BLaER1 (cell line): ENCODE data around the gene DNAH12.
"Not testable (repeated sequence)": the region's sequence is repeated elsewhere in the genome, so short reads cannot be mapped to it uniquely, and the experiment has no call there.

Experiments used
- H3K27ac ChIP-seq: shearing (Covaris generic); formaldehyde crosslinking; 2 replicates; pipeline ENCODE4 v1.8.1; 2022
- H3K27me3 ChIP-seq: shearing (Covaris generic); formaldehyde crosslinking; 2 replicates; pipeline ENCODE4 v1.8.1; 2022
- H3K36me3 ChIP-seq: shearing (Covaris generic); formaldehyde crosslinking; 2 replicates; pipeline ENCODE4 v1.8.1; 2022
- H3K4me1 ChIP-seq: shearing (Covaris generic); formaldehyde crosslinking; 2 replicates; pipeline ENCODE4 v1.8.1; 2022
- H3K4me2 ChIP-seq: shearing (Covaris generic); formaldehyde crosslinking; 2 replicates; pipeline ENCODE4 v1.8.1; 2022
- H3K4me3 ChIP-seq: shearing (Covaris generic); formaldehyde crosslinking; 2 replicates; pipeline ENCODE4 v1.8.1; 2022
- H3K9ac ChIP-seq: shearing (Covaris generic); formaldehyde crosslinking; 2 replicates; pipeline ENCODE4 v1.8.1; 2022
- H3K9me3 ChIP-seq: shearing (Covaris generic); formaldehyde crosslinking; 2 replicates; pipeline ENCODE4 v1.8.1; 2022
- H4K20me1 ChIP-seq: shearing (Covaris generic); formaldehyde crosslinking; 2 replicates; pipeline ENCODE4 v1.8.1; 2022
- Cebpa-rat ChIP-seq: shearing (Covaris generic); IDR thresholded peaks from 2 replicates; pipeline ENCODE4 v1.8.1; 2022

DNAH12 gene

DNA sequence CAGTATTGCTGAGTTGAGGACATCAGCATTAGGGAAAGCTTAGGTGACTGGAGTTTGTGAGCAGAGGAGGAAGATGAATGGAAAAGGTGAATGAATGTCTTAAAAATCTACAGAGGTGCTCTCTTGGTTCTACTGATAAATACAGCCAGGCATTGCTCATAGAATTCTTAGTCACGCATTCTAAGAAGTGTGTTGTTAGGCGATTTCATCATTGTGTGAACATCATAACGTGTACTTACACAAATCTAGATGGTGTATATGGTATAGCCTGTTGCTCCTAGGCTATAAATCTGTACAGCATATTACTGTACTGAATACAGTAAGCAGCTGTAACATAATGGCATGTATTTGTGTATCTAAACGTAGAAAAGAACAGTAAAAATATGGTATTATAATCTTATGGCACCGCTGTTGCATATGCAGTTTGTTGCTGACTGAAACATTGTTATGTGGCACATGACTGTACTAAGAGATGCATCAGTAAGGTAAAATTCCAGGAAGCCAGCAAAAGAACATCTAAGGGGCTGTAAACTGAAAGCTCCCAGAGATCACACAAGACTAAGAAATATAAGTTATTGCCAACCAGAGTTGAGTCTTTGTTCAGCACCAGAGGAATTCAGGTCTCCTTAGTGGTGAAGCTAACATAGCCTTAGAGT is 208.7 kb downstream of the DNAH12 start:
- H3K4me3 ChIP-seq, result no peak overlapping the region
- no peak overlapping the region for H3K27ac ChIP-seq
- no peak overlapping the region for H3K4me2 ChIP-seq
- no peak for TF ChIP-seq Cebpa-rat
- no peaks in the 10 kb centered on the region for H3K4me1 ChIP-seq
- H3K9ac ChIP-seq, result no peak overlapping the region
- H3K36me3 ChIP-seq, result no peaks in the 10 kb centered on the region
- H4K20me1 ChIP-seq, result no peaks in the 10 kb centered on the region
- H3K9me3 ChIP-seq, result peaks cover 15% of the 10 kb centered on the region
- no peaks in the 10 kb centered on the region for H3K27me3 ChIP-seq

DNA sequence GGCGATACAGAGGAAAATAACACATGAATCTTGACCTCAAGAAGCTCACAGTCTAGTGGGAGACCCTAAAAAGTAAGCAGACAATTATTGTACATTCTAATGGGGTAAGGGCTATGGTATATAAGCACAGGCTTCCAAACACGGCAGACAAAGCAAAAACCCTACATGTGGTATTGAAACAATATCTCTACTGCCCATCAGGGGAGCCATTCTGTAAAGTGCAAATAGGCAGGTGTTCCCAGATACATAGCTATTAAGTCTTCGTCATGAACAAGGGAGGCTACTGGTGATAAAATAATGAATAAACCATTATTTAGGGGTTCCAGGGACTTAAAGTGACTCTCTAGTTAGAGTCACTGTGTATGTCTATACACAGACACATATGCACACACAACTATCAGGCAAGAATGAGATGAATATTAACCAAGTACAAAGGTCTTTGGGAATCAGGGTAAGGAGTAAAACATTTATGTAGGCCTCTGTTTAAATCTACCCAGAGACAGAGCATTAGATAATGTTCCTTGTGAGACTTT is 213.0 kb downstream of the DNAH12 start:
- Histone ChIP-seq H4K20me1 (no peaks in the 10 kb centered on the region), H3K4me1 (no peaks in the 10 kb centered on the region), H3K9me3 (no peaks in the 10 kb centered on the region), H3K27ac (no peak overlapping the region), H3K4me2 (no peak overlapping the region), H3K27me3 (no peaks in the 10 kb centered on the region), H3K4me3 (no peak overlapping the region), H3K9ac (no peak overlapping the region), H3K36me3 (no peaks in the 10 kb centered on the region)
- TF ChIP-seq Cebpa-rat, result no peak

DNA sequence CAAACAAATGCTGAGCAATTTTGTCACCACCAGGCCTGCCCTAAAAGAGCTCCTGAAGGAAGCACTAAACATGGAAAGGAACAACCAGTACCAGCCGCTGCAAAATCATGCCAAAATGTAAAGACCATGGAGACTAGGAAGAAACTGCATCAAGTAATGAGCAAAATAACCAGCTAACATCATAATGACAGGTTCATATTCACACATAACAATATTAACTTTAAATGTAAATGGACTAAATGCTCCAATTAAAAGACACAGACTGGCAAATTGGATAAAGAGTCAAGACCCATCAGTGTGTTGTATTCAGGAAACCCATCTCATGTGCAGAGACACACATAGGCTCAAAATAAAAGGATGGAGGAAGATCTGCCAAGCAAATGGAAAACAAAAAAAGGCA is 217.6 kb downstream of the DNAH12 start:
- not testable (repeated sequence) for H3K36me3 ChIP-seq, H3K4me1 ChIP-seq, H3K4me3 ChIP-seq, H4K20me1 ChIP-seq, H3K9ac ChIP-seq, H3K4me2 ChIP-seq, H3K9me3 ChIP-seq, H3K27me3 ChIP-seq, H3K27ac ChIP-seq

DNA sequence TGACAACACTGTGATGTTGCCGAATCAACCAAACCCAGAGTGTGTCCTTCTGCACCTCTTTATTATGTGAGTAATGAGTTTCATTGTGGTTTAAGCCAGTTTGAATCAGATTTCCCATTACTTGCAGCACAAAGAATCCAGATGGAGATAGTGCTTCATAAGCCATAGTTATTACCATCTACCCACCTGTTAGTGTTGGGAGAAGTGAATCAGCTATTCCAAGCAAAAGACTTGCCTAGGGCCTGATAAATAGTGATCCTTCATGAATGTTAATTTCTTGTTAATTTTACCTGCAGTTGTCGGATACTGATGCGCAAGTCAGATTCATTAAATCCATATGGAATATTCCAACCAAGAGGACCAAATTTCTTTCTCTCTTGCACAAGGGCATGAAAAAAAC is 229.9 kb downstream of the DNAH12 start:
- no peaks in the 10 kb centered on the region for H4K20me1 ChIP-seq
- TF ChIP-seq Cebpa-rat, result no peak
- no peaks in the 10 kb centered on the region for H3K36me3 ChIP-seq

DNA sequence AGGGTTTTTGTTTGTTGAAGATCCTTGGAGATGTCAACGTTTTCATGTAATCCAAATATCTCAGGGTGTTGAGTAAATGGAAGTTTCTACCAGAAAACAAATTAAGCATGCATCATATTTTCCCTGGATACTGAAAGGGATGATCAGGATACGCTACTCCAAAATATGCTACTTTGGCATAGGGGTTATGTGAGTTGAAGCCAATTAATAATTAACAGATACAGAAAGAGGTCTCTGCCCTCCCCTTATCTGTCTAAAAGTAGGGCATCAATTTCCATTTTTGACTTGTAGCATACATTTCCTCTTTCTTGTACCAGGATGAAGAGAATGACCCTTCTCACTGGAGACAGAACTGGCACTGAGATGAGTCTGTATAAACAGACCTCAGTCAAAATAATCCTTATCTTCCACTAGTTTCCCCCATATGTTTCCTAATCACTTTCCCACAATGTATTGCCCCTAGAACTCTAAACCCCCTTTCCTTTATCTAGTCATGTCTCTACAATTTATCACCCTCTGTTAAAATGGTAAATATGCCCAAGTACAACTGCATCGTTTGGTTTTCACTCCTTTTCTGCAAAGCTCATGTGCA is 234.3 kb downstream of the DNAH12 start:
- H3K27ac ChIP-seq, result no peak overlapping the region
- H3K27me3 ChIP-seq, result no peaks in the 10 kb centered on the region
- H3K9ac ChIP-seq, result no peak overlapping the region
- TF ChIP-seq Cebpa-rat, result no peak
- no peak overlapping the region for H3K4me3 ChIP-seq
- no peak overlapping the region for H3K4me2 ChIP-seq
- no peaks in the 10 kb centered on the region for H3K9me3 ChIP-seq
- H3K36me3 ChIP-seq, result no peaks in the 10 kb centered on the region
- H3K4me1 ChIP-seq, result peaks cover 5% of the 10 kb centered on the region; the same call in 1 of the 2 replicates
- no peaks in the 10 kb centered on the region for H4K20me1 ChIP-seq

More for the DNA sequence above, 229.9 kb downstream of the DNAH12 start:
- no peak overlapping the region for H3K4me3 ChIP-seq
- H3K9ac ChIP-seq, result no peak overlapping the region
- H3K4me2 ChIP-seq, result no peak overlapping the region
- H3K9me3 ChIP-seq, result 0 out of 2 replicates have a peak, but pooled peaks cover 2% of the 10 kb centered on the region
- peaks cover 5% of the 10 kb centered on the region; the same call in 1 of the 2 replicates for H3K4me1 ChIP-seq
- H3K27me3 ChIP-seq, result no peaks in the 10 kb centered on the region
- no peak overlapping the region for H3K27ac ChIP-seq

DNA sequence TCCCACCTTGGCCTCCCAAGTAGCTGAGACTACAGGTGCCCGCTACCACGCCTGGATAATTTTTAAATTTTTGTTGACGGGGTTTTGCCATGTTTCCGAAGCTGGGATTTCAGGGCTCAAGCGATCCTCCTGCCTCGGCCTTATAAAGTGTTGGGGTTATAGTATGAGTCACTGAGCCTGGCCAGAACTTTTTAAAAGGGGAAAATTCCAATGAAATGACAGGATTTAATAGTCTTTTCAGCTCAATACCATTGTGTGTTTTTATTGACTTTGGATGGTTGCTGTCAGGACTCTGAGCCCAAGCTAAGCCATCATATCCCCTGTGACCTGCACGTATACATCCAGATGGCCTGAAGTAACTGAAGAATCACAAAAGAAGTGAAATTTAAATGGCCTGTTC is 240.6 kb downstream of the DNAH12 start:
- not testable (repeated sequence) for H3K9me3 ChIP-seq, H3K4me2 ChIP-seq, H4K20me1 ChIP-seq, H3K9ac ChIP-seq, H3K27me3 ChIP-seq, H3K4me1 ChIP-seq, H3K27ac ChIP-seq, H3K36me3 ChIP-seq, H3K4me3 ChIP-seq

DNA sequence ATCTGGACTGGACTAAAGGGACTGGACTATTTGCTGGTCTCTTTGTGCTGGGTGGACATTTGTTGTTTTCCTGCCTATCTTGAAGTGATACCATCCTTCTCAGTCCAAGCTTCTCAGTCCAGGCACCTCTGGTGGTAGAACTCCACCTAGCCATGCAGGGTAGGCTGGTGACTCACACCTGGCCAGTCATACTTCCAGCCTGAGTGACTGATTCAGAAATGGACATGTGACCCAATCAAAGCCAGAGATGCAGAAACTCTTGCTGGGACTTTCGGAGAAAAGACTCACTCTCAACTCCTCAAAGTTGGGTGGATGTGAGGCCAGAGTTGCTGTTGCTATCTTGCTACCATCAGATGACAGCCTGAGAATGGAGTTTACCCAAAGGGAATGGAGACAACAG is 246.1 kb downstream of the DNAH12 start:
- H3K4me1 ChIP-seq, result no peaks in the 10 kb centered on the region

DNA sequence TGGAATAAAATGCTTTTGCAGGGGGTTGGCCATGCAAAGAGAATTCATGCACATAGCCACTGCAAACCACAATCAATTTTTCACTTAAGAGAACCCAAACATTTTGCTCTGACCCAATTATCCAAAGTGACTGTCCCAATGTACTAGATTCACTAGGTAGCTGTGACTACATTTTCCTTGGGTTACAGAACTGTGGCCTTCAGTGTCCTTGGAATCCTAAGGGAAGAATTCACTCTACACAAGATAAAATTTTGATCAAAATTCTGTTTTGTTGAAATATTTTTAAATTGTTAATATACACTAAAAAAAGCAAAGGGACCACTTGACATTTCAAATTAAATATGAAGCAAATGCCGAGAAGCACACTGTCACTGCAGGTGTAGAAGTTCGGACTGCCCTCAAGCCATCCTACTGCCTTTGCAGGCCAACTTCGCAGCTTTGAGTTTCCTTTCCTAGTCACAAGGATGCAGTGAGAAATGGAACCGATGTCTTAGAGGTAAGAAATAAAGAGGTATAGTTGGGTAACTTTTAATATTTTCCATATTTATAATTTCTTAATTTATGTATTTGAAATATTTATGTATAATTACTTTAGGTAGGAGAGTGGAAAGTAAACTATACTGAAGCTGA is 251.1 kb downstream of the DNAH12 start:
- no peak overlapping the region for H3K4me3 ChIP-seq
- no peaks in the 10 kb centered on the region for H3K36me3 ChIP-seq
- no peak overlapping the region for H3K27ac ChIP-seq
- no peak overlapping the region for H3K4me2 ChIP-seq
- peaks cover 13% of the 10 kb centered on the region for H3K4me1 ChIP-seq
- no peaks in the 10 kb centered on the region for H3K9me3 ChIP-seq
- H4K20me1 ChIP-seq, result no peaks in the 10 kb centered on the region
- H3K27me3 ChIP-seq, result no peaks in the 10 kb centered on the region
- H3K9ac ChIP-seq, result no peak overlapping the region
- no peak for TF ChIP-seq Cebpa-rat

More for the DNA sequence above, 246.1 kb downstream of the DNAH12 start:
- TF ChIP-seq Cebpa-rat, result no peak
- Histone ChIP-seq H3K36me3 (no peaks in the 10 kb centered on the region), H4K20me1 (no peaks in the 10 kb centered on the region), H3K4me2 (no peak overlapping the region), H3K27me3 (no peaks in the 10 kb centered on the region), H3K9ac (no peak overlapping the region), H3K4me3 (no peak overlapping the region), H3K27ac (no peak overlapping the region), H3K9me3 (no peaks in the 10 kb centered on the region)

DNA sequence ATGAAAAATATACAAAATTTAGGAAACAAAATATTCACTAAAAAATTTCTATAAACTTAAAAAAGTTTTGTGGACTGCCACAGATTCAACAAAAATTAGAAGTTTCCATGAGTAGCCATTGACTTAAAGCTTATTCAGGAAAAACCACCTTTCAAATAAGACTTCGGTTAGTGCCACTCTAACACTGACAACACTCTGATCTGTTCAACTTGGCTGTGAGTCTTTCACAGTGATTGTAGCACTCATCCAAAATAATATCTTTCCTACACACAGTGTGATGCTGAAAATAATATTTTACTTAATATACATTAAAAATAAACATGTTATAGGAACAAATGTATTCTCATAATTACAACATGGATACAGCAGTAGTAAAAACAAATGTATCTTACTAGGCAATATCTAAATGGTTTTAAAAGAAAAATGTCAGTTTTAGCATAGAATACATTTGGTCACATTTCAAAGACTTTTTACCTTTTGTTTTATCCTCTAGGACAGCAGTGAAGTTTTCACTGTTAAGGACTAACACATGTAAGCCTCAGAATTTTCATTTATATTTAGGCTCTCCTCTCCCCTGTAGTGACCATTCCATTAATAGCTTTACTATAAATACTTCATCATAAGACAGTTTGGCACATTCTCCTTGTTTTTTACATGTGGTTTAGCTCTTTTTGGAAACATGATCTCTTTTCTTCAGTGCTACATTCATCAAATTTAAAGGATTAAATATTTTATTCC is 251.8 kb downstream of the DNAH12 start, which contains the start of gene ASB14:
TSS of gene ASB14 (minus strand) at position 527 of the 738 bp plus-strand sequence. CDS start 652 bp downstream, outside the sequence.
- TF ChIP-seq Cebpa-rat, result no peak
- Histone ChIP-seq H4K20me1 (no peaks in the 10 kb centered on the region), H3K9me3 (no peaks in the 10 kb centered on the region), H3K4me2 (no peak within 1 kb of the TSS), H3K27ac (no peak within 1 kb of the TSS), H3K27me3 (no peaks in the 10 kb centered on the region), H3K36me3 (no peaks in the 10 kb centered on the region), H3K9ac (no peak within 1 kb of the TSS), H3K4me3 (no peak within 1 kb of the TSS), H3K4me1 (peaks cover 17% of the 10 kb centered on the region)
